GM12874 (cell line): ENCODE measurements around the gene GLIPR2.

Source experiments
- TF ChIP-seq, protein P1 (sequence below): IDR thresholded peaks from 2 replicates; pipeline ENCODE4 v1.5.1; 2011; ENCODE audit warnings: low read depth, mild to moderate bottlenecking, control low read depth, low read length, moderate library complexity; ENCODE audit not compliant: insufficient read depth

Gene GLIPR2

DNA sequence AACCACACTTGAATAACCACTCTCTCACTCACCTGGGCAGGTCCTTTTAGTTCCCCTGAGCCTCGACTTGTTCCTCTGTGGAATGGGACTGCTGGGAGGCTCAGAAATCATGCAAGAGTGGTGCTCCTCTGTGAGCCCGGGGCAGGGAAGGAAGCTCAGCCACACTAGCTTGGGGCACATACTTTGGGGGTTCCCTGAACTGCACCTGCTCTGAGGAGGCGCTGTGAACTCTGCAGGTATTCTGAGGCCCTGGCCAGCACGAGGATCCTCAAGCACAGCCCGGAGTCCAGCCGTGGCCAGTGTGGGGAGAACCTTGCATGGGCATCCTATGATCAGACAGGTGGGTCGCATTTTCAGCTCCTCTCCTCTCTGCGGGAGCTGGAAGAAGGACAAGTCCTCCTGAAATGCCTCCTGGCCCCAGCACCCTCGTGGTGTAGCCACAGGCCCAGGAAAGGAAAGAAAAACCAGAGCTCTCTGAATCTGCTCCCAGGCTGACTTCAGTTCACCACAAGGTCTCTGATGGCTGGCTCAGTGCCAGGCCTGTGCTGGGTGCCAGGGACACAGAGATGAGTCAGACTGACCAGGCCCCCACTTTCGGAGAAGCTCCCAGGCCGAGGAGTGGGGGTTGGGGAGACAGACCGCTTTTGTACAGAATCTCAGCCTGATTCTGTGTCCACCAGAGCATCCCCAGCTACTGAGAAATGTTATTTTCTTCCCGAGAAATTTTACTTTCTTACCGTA is 11.9 kb downstream of the GLIPR2 start:
- TF ChIP-seq, protein P1, sequence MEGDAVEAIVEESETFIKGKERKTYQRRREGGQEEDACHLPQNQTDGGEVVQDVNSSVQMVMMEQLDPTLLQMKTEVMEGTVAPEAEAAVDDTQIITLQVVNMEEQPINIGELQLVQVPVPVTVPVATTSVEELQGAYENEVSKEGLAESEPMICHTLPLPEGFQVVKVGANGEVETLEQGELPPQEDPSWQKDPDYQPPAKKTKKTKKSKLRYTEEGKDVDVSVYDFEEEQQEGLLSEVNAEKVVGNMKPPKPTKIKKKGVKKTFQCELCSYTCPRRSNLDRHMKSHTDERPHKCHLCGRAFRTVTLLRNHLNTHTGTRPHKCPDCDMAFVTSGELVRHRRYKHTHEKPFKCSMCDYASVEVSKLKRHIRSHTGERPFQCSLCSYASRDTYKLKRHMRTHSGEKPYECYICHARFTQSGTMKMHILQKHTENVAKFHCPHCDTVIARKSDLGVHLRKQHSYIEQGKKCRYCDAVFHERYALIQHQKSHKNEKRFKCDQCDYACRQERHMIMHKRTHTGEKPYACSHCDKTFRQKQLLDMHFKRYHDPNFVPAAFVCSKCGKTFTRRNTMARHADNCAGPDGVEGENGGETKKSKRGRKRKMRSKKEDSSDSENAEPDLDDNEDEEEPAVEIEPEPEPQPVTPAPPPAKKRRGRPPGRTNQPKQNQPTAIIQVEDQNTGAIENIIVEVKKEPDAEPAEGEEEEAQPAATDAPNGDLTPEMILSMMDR, result no peak

DNA sequence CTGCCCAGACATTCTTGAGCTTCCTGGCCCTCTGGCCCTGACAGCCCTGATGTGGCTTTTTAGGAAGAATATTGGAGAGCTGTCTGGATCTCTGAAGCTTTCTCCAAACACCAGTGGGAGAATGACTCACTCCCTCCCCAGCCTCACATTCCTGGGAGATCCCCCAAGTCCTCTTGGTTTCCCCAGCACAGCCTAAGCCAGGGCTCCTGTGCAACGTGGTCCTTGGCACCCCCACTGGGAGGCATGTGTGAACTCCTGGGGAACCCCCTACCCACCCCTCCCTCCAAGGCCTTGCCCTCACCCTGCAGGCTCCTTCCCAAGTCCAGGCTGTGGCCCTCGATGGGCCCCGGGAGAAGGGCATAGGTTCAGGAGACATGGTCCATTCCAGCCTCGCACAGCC is 12.7 kb downstream of the GLIPR2 start:
- TF ChIP-seq, protein P1, result no peak

DNA sequence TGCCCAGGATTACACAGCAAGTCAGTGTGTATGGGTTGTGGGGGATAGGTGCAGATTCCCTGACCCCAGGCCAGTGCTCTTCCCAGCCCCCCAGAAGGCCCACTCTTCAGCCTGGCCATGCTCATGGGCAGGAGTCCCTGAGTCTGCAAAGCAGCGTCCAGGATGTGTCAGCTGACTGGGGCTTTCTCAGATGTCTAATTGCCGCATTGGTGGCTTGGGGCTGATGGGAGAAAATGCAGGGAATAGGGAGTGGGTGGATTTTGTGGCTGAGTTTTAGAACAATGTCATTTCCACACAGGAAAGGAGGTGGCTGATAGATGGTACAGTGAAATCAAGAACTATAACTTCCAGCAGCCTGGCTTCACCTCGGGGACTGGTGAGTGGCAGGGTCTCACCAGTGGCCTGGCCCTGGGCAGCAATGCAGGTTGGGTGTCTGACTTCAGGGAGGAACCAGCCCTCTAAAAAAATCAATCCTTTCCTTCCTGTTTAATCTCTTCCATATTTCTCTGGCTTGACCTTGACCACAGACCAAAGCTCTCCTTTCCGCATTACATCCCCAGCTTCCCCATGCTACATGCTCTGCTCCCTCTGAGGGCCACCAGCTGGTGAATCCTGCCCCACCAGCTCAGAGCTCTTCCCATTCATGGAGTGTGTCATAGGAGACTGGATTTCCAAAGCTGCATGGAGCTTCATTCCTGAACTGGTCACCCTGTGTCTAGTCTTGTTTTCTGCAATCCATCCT is 14.2 kb downstream of the GLIPR2 start:
- TF ChIP-seq, protein P1, result no peak

DNA sequence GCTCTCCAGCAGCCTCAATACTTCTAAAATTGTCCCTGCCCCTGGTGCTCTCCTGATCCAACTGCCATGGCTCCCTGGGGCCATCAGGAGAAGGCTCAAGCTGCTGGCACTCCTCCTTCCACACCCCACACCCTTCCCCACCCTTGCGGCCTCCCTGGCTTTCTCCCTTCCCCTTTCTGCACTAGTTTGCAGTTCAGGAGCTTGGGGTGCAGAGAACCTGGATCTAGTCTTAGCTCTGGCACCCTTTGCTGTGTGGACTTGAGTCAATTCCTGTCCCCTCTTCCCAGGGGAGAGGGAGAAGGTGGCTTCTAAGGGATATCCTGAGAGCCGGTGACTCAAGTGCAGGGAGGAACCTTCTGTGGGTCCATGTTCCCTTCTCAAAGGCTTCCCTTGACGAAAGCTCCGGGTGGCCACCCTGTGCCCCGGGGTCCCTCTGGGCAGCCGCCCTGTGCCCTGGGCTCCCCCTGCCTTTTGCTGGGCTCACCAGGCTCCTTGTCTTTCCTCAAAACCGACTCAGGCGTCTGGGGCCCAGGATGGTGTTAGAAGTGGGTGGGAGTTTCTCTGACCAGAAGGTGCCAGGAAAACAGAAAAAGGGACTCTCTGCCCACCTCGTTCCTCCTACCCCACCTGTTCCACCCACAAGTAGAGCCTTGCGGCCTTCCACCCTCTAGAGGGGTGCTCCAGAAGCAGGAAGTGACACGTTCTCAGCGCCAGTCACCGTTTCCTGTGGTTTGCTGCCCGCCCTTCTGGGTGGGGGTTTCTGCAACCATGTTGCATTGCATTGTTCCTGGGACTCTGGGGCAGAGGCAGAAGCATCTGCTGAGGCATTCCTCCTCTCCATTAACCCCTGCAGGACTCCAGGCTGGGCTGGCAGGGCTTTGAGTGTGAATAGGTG is 15.0 kb downstream of the GLIPR2 start:
- TF ChIP-seq, protein P1, result no peak

DNA sequence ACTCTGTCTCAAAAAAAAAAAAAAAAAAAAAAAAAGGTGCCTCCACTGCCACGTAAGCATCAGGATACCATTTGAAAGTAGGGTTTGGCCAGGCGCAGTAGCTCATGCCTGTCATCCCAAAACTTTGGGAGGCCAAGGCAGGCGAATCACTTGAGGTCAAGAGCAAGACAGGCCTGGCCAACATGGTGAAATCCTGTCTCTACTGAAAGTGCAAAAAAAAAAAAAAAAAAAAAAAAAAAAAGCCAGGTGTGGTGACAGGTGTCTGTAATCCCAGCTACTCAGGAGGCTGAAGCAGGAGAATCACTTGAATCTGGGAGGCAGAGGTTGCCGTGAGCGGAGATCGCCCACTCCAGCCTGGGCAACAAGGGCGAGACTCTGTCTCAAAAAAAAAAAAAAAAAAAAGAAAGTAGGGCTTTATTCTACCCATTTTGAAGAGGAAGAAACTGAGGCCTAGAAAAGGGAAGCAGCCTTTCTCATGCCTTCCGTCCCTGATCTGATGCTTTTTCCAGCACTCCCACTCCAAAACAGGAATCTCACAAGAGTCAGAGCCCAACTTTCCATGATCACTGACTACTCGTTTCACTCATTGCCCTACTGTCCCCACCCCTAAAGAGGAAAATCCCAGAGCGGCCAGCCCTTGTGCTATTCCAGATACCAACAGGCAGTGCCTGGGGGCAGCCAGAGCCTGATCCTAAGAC is 16.4 kb downstream of the GLIPR2 start:
- TF ChIP-seq, protein P1, result no peak

DNA sequence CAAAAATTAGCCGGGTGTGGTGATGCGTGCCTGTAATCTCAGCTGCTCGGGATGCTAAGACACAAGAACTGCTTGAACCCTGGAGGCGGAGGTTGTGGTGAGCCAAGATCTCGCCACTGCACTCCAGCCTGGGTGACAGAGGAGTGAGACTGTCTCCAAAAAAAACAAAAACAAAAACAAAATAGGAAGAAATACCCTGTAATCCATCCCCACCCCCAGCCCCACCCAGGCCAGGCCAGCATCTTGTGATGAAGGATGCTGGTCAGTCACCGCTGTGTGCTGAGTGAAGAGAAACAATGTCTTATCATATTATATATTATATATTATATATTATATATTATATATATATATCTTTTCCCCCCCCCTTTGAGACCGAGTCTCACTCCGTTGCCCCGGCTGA is 17.2 kb downstream of the GLIPR2 start:
- TF ChIP-seq, protein P1, result no peak
